NCI-H345 (cell line): ENCODE data around the gene CRIP1.
A peak's percentile ranks its signal among the peaks of the same experiment; 100 is the strongest.

Source experiments
- DNase-seq: peaks from one replicate; lab custom pipeline; 2025; lab: John Stamatoyannopoulos, UW

CRIP1 gene

DNA sequence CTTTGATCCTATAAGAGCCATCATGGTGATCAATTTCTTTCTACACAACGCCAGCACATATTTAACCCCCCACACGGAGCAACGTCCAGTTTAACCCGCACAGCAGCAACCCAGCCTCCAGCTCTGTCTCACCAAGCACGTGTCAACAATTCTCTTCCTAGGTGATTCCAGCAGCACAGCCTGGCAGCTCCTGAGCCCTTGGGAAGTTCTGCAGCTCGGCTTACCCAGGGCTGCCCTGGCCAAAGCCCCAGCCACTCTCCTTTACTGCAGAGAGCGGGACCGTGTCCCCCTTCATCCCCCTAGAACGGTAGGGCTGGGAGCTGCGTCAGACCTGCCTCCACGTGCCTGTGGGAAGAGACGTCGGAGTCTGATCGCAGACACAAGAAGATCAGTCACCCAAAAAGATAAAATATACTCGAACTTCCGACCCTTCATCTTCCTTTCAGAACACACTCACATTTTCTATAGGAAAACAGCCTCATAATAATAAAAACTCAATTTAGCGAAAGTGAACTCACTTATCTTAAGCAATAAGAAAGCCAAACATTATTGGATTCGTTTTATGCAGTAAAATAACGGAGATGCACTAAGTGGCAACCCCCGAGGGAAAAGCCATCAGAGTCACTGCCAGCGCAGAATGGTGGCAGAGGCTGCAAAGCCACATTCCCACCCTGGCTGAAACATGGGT, 47.3 kb downstream of the CRIP1 start:
- no peak for DNase-seq

DNA sequence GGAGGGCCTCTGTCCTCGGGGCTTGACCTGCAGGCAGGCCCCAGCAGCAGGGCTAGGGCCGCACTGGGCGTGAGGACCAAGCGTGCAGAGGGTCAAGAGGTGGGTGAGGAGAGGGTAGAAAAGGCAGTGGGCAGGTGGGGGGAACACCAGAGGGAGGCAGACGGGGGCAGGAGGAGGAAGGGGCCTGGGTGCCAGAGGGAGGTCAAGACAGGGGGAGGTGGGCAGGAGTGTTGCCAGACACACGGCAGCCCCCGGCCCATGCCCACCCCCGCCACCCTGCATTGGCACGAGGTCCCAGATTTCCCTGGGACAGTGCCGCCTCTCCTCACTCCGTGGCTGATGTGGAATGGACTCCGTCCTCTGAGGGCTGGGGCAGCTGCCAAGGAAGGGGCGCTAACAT, 47.9 kb downstream of the CRIP1 start:
- DNase-seq = no peak

DNA sequence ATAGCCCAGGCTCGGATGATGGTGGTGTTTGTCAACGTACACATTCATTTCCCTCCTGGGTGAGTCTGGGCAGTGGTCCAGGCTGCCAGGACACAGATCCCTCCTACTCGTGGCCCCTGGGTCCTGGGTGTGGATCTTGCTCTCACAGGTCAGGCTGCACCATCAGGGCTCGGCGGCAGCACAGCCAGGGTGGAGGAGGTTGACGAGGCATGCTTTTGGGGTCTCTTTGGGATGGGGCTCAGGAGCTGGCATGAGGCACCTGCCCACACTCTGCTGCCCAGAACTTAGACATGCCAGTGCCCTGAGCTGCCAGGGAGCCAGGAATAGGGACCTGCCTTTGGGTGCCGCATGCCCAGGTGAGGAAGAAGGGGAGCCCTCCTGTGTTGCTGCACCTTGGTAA, 49.4 kb downstream of the CRIP1 start:
- DNase-seq = no peak

DNA sequence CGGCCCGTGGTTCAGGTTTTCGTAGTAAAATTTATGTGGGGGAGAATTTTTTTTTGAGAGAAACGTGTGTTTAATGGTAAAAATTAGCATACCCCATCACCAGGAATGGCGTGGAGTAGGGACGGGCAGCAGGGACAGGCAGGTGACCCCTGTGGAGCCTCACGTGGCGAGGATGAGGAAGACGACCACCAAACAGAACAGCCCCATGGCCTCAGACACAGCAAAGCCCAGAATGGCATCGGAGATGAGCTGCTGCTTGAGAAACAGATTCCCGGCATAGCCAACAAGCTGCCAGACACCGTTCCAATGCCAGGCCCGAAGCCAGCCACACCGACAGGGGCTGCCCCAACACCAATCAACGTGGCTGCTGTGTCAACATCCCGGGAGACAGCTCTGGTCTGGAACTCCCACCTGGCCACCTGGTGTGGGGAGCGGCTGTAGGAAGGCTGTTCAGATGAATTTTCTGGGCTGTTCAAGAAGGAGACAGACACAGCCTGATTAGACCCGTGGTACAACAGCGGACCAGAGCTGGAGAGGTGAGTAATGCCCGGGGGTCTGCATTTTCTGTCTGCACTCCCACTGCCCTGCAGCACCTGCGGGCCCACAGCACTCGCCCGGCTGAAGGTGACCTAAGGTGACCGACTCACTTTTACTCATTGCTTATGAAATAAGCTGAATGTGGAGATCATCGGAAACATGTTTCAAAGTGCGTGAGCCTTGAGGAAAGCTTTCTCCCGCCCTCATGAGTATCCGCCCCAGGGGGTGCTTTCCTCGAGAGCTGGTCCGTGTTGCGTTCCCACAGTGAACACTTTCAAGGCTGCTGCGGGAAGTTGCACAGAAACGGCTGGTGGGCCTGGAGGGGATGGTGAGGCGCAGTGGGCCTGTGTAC, 50.2 kb downstream of the CRIP1 start:
- DNase-seq = no peak

DNA sequence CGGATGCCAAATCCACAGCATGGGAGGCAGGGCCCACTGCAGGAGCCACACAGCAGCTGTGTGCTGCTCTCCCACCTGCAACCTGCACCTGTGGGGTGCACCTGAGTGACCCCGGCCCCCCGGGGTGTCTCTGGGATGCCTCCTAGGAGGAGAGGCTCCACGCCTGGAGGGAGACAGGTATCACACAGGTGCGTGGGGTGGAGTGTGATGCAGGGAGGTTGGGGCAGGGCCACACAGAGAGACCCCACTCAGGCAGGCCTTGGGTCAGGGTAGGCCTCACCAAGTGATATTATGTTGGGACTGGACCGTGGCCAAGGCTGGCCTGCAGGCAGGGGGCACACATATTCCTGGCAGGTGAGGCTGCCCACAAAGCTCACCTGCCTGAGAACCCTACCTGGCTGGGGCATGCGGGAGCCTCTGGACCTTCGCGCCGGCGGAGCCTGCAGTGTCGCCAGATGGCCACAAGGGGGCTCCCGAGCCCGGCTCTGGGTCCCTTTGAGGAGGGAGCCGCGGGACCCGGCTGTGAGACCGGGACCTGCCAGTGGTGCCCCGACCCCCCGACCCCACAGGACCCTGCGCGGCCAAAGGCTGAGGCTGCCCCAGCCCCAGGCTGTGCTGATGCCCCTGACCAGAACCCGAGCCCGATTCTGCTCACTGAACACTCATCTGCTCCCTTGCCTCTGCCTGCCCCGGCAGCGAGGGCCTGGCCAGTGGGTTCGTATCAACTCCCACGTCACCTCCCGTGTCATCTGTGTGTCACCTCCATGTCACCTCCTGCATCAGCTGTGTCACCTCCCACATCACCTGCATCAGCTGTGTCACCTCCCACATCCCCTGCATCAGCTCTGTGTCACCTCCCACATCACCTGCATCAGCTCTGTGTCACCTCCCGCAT, 51.1 kb downstream of the CRIP1 start:
- DNase-seq = peak; percentile 48
